Heart right ventricle (tissue), 16 donors: Measurements from ENCODE around the gene ESYT1. TPM values are rescaled to one million over a fixed set of nuclear protein-coding genes. Genes with fewer than 3 reads are reported as not detected.
A peak's percentile ranks its signal among the peaks of the same experiment; 100 is the strongest.

Experiments used
- ATAC-seq, 8 donors: fragments of 200-7000 bp; cut with Tn5 transposase; one replicate each; pipeline ENCODE4 v1.9.1; 2020; ENCODE audit warnings: mild to moderate bottlenecking in 8 of 8, moderate library complexity in 8 of 8, moderate number of reproducible peaks in 1 of 8
- DNase-seq, 2 donors: peaks; one replicate each; pipeline ENCODE4 v3.0.0-alpha.2; 2020
- H3K27ac ChIP-seq, 10 donors: fragments of 200-600 bp; sonication (generic) in 2 of 10; one replicate each; pipeline versions ENCODE4 v1.5.0 to v1.8.0; 2020 to 2022; ENCODE audit warnings: mild to moderate bottlenecking in 3 of 10
- H3K27me3 ChIP-seq, 7 donors: fragments of 200-600 bp; one replicate each; pipeline ENCODE4 v1.8.0; 2021 to 2022; ENCODE audit warnings: mild to moderate bottlenecking in 2 of 7
- H3K36me3 ChIP-seq, 9 donors: fragments of 200-600 bp; sonication (generic) in 1 of 9; one replicate each; pipeline versions ENCODE4 v1.5.0 to v1.8.0; 2020 to 2022; ENCODE audit warnings: mild to moderate bottlenecking in 2 of 9
- H3K4me1 ChIP-seq, 9 donors: fragments of 200-600 bp; sonication (generic) in 1 of 9; one replicate each; pipeline versions ENCODE4 v1.5.0 to v1.8.0; 2020 to 2022; ENCODE audit warnings: mild to moderate bottlenecking in 4 of 9
- H3K4me3 ChIP-seq, 10 donors: fragments of 200-600 bp; sonication (generic) in 2 of 10; one replicate each; pipeline versions ENCODE4 v1.5.0 to v1.8.0; 2020 to 2022; ENCODE audit warnings: mild to moderate bottlenecking in 7 of 10, moderate library complexity in 2 of 10
- H3K9me3 ChIP-seq, 11 donors: fragments of 200-600 bp in 10 of 11; sonication (generic) in 2 of 11; one replicate each; pipeline versions ENCODE4 v1.5.0 to v1.8.0; 2013 to 2022; ENCODE audit warnings: mild to moderate bottlenecking in 2 of 11, control low read depth in 1 of 11, moderate library complexity in 1 of 11
- CTCF ChIP-seq, 9 donors: fragments of 200-600 bp; sonication (generic) in 2 of 9; IDR thresholded peaks; one replicate each; pipeline versions ENCODE4 v1.5.0 to v1.8.0; 2021 to 2022; ENCODE audit warnings: antibody characterized with exemption in 9 of 9, mild to moderate bottlenecking in 5 of 9, moderate library complexity in 1 of 9
- WGBS, 2 donors: extraction: QIAGEN DNeasy Blood & Tissue Kit; methylation state at CpG; one replicate each; pipeline ENCODE4 v1.1.7; 2013; ENCODE audit warnings: inconsistent platforms in 1 of 2; 5-methylcytosine and 5-hydroxymethylcytosine counted together
- intact Hi-C, 10 donors: fragments of 100-400 bp; cut with DNase I; formaldehyde crosslinking; loops; one replicate each; pipeline versions ENCODE4 v1.11.1 to v1.14.2; 2022
- polyA plus RNA-seq, 2 donors: library from polyadenylated mRNA; stranded (reverse); fragments of 200-250 nt; gene quantifications; one replicate each; pipeline ENCODE4 v1.2.3, GENCODE V29; 2013
- total RNA-seq, 10 donors: library from RNA; stranded (reverse); fragmentation: NEBNext Ultra II Directional in 3 of 10; extraction: Animal tissue kit (Norgen Biotek cat#: 25700) in 3 of 10; gene quantifications; one replicate each; pipeline versions ENCODE4 v1.2.1 to v1.2.4, GENCODE V29; 2021 to 2023
- donor health status: Arrhythmogenic right ventricular cardiomyopathy.
- donor health status: ischemic (EF 13 %, LVEDD 7.1; RV severe dilation, severe dysfunction).
- donor health status: healthy with polysubstance abuse.
- donor health status: DM: no; HTN: yes; CAD: no.
- donor health status: DM: no; HTN: no; CAD: no.
- donor health status: ischemic (EF 25% LVEDD 6.9; RV normal size, moderate dysfunction).
- donor health status: ischemic (EF 25% LVEDD 5.7; RV mildly dilated, moderate dysfunction).
- donor health status: healthy.
- donor health status: DM: yes; HTN: yes; CAD: no.
- donor health status: Ischemic cardiomyopathy.
- donor health status: ischemic (EF 35%, LVEDD 5.7; RV mildly dilated, moderate dysfunction).
- donor health status: nonischemic (EF 11% LVEDD 7.7; RV severe dilation, severe dysfunction).
- donor health status: DM: yes; HTN: yes; CAD: no.
- donor health status: PGD.
- donor health status: ischemic (EF 29% LVEDD 5.4; RV normal size, mild dysfunction).
- donor health status: nonischemic (EF 23%, LVEDD 6.1; RV moderate dilation, normal function).

ESYT1 gene
- total and polyA plus RNA-seq, 12 donors: 20.9 to 57.3 (median 31.9) TPM

GRCh38 chr12:56161690-56162351, 33.8 kb downstream of the ESYT1 start:
- intact Hi-C loops: loop anchor here in 2 of 10 donors (2.0 kb wide), 2 partner anchors 27 to 43 kb away; partner anchors contain the start of genes SMARCC2 (in 2 of the 2) and ZC3H10 (in 1 of the 2)
- Histone ChIP-seq H3K4me1 (peaks cover 20 to 59% (median 39%) of the 10 kb centered on the region in 9 donors), H3K27me3 (no peaks in the 10 kb centered on the region), H3K4me3 (peak overlapping the region in 5 of 10 donors; percentile 73 to 95 (median 83)), H3K9me3 (no peaks in the 10 kb centered on the region), H3K36me3 (peaks cover 8 to 77% (median 71%) of the 10 kb centered on the region in 9 donors), H3K27ac (peak overlapping the region in 7 of 10 donors; percentile 93 to 99 (median 97))
- TF ChIP-seq CTCF (IDR thresholded peaks at IDR 0.05): no peak
- ATAC-seq (no peak), DNase-seq (no peak)
- WGBS, 2 donors: 59 to 70% methylated on average over 10 of the region's 10 CpGs

GRCh38 chr12:56162468-56163290, 34.6 kb downstream of the ESYT1 start:
- Histone ChIP-seq H3K4me3 (no peak overlapping the region), H3K27me3 (no peaks in the 10 kb centered on the region), H3K9me3 (no peaks in the 10 kb centered on the region), H3K4me1 (peaks cover 17 to 50% (median 34%) of the 10 kb centered on the region in 9 donors), H3K36me3 (peaks cover 8 to 86% (median 78%) of the 10 kb centered on the region in 9 donors), H3K27ac (peak overlapping the region in 4 of 10 donors; percentile 8 to 97 (median 94))
- ATAC-seq (no peak), DNase-seq (no peak)
- WGBS, 2 donors: 52 to 55% methylated on average over 11 of the region's 11 CpGs
- intact Hi-C loops: no loop called here
- TF ChIP-seq CTCF (IDR thresholded peaks at IDR 0.05): no peak

- DNase-seq (no peak), ATAC-seq (peak in 1 of 8 donors; percentile 10)
- Histone ChIP-seq H3K27me3 (no peaks in the 10 kb centered on the region), H3K4me3 (no peak overlapping the region), H3K27ac (no peak overlapping the region), H3K9me3 (no peaks in the 10 kb centered on the region), H3K4me1 (peaks cover 17 to 50% (median 30%) of the 10 kb centered on the region in 9 donors), H3K36me3 (peaks cover 8 to 95% (median 85%) of the 10 kb centered on the region in 9 donors)
- no peak for TF ChIP-seq CTCF (IDR thresholded peaks at IDR 0.05)
- intact Hi-C loops: no loop called here
- 61 to 63% methylated on average over 11 of the region's 11 CpGs for whole genome bisulfite sequencing, 2 donors
Observed at GRCh38 chr12:56163533-56164344, 35.7 kb downstream of the ESYT1 start.

- Histone ChIP-seq H3K27ac (no peak overlapping the region), H3K27me3 (no peaks in the 10 kb centered on the region), H3K4me3 (no peak overlapping the region), H3K36me3 (peaks cover 8 to 100% (median 91%) of the 10 kb centered on the region in 9 donors), H3K4me1 (peaks cover 17 to 48% (median 26%) of the 10 kb centered on the region in 9 donors), H3K9me3 (no peaks in the 10 kb centered on the region)
- ATAC-seq (peak in 2 of 8 donors; percentile 9 to 22), DNase-seq (no peak)
- intact Hi-C loops: no loop called here
- WGBS, 2 donors: 93 to 94% methylated on average over 17 of the region's 17 CpGs
- no peak for TF ChIP-seq CTCF (IDR thresholded peaks at IDR 0.05)
Observed at GRCh38 chr12:56164345-56164729, 36.3 kb downstream of the ESYT1 start.
